OCI-LY7 (cell line): ENCODE measurements around the gene TUG1. TPM values are rescaled to one million over a fixed set of nuclear protein-coding genes. Genes with fewer than 3 reads are reported as not detected.

Source experiments
- BruUV-seq: library from RNA; stranded (reverse); fragments of 400-500 nt; replicated peaks from 2 replicates; lab custom pipeline; 2021; lab: Mats Ljungman, UMichigan
- CTCF ChIA-PET: fragments of 300-600 bp; sonication (Branson Sonifier 250); formaldehyde crosslinking; loops from one replicate; lab custom pipeline; 2022; ENCODE audit warnings: antibody characterized with exemption; ENCODE audit not compliant: unreplicated experiment; lab: Charles Lee
- POLR2A ChIA-PET: fragments of 300-600 bp; sonication (Branson Sonifier 250); formaldehyde crosslinking; loops from one replicate; lab custom pipeline; 2022; ENCODE audit warnings: antibody characterized with exemption; lab: Charles Lee
- DNase-seq: peaks from one replicate; pipeline ENCODE4 v3.0.0-alpha.2; 2015; ENCODE audit warnings: low spot score
- H2AFZ ChIP-seq: fragments of 200-600 bp; sonication (generic), shearing (Covaris generic); 2 replicates; pipeline ENCODE4 v1.6.1; 2014; ENCODE audit warnings: mild to moderate bottlenecking, antibody characterized with exemption, low read length, moderate library complexity
- H3K27ac ChIP-seq: fragments of 200-600 bp; sonication (generic); 2 replicates; pipeline ENCODE4 v1.5.1; 2014; ENCODE audit warnings: mixed run types, low read depth, mild to moderate bottlenecking, moderate library complexity, low read length, inconsistent platforms; ENCODE audit not compliant: poor library complexity, severe bottlenecking
- H3K36me3 ChIP-seq: fragments of 200-600 bp; sonication (generic); 2 replicates; pipeline ENCODE4 v1.6.1; 2014; ENCODE audit warnings: mild to moderate bottlenecking, antibody characterized with exemption, low read length, moderate library complexity, mixed read lengths; ENCODE audit not compliant: insufficient read depth
- H3K4me1 ChIP-seq: fragments of 200-600 bp; sonication (generic); 2 replicates; pipeline ENCODE4 v1.5.1; 2014; ENCODE audit warnings: mild to moderate bottlenecking, low read length; ENCODE audit not compliant: insufficient read depth, poor library complexity, severe bottlenecking
- H3K4me2 ChIP-seq: fragments of 200-600 bp; sonication (generic); 2 replicates; pipeline ENCODE4 v1.6.1; 2014; ENCODE audit warnings: mild to moderate bottlenecking, low read length
- H3K4me3 ChIP-seq: fragments of 200-600 bp; sonication (generic); 2 replicates; pipeline ENCODE4 v1.5.1; 2014; ENCODE audit warnings: mild to moderate bottlenecking, low read depth, low read length; ENCODE audit not compliant: poor library complexity, severe bottlenecking
- H3K79me2 ChIP-seq: fragments of 200-600 bp; sonication (generic); 2 replicates; pipeline ENCODE4 v1.6.1; 2016; ENCODE audit warnings: low read depth, mild to moderate bottlenecking, low read length, moderate library complexity, mixed read lengths; ENCODE audit not compliant: insufficient read depth
- H3K9me2 ChIP-seq: fragments of 200-600 bp; sonication (generic); 2 replicates; pipeline ENCODE4 v1.6.1; 2016; ENCODE audit warnings: mild to moderate bottlenecking, low read length, mixed read lengths; ENCODE audit not compliant: insufficient read depth
- H3K9me3 ChIP-seq: fragments of 200-600 bp; sonication (generic); 2 replicates; pipeline ENCODE4 v1.6.1; 2014; ENCODE audit warnings: mild to moderate bottlenecking, mixed run types, low read length, mixed read lengths
- H4K20me1 ChIP-seq: fragments of 200-600 bp; sonication (generic); 2 replicates; pipeline ENCODE4 v1.6.1; 2014; ENCODE audit warnings: mild to moderate bottlenecking, antibody characterized with exemption, low read length, moderate library complexity, mixed read lengths; ENCODE audit not compliant: insufficient read depth
- CTCF ChIP-seq: fragments of 200-600 bp; sonication (generic); conservative IDR thresholded peaks from 2 replicates; pipeline ENCODE4 v1.5.1; 2014; ENCODE audit warnings: mild to moderate bottlenecking, antibody characterized with exemption, low read length, moderate library complexity, mixed read lengths
- EZH2phosphoT487 ChIP-seq: fragments of 200-600 bp; sonication (generic); IDR thresholded peaks from 2 replicates; pipeline ENCODE4 v1.6.1; 2018; ENCODE audit warnings: low read depth, borderline replicate concordance, mild to moderate bottlenecking, mixed run types, antibody characterized with exemption, low read length, moderate library complexity, mixed read lengths
- intact Hi-C: fragments of 100-400 bp; cut with micrococcal nuclease; formaldehyde crosslinking; loops from one replicate; pipeline ENCODE4 v1.10.0; 2022; ENCODE audit not compliant: unreplicated experiment
- total RNA-seq, 2 experiments: library from RNA; depleted of rRNA in 1 of 2; stranded (reverse); fragments of >200 nt in 1 of 2; shearing (Covaris generic) in 1 of 2; gene quantifications; 2 replicates each; pipeline ENCODE4 v1.2.3, GENCODE V29; 2014 to 2022

TUG1 gene
- total RNA-seq, 2 experiments from 2014 or later: 70.3 to 109 TPM

DNA sequence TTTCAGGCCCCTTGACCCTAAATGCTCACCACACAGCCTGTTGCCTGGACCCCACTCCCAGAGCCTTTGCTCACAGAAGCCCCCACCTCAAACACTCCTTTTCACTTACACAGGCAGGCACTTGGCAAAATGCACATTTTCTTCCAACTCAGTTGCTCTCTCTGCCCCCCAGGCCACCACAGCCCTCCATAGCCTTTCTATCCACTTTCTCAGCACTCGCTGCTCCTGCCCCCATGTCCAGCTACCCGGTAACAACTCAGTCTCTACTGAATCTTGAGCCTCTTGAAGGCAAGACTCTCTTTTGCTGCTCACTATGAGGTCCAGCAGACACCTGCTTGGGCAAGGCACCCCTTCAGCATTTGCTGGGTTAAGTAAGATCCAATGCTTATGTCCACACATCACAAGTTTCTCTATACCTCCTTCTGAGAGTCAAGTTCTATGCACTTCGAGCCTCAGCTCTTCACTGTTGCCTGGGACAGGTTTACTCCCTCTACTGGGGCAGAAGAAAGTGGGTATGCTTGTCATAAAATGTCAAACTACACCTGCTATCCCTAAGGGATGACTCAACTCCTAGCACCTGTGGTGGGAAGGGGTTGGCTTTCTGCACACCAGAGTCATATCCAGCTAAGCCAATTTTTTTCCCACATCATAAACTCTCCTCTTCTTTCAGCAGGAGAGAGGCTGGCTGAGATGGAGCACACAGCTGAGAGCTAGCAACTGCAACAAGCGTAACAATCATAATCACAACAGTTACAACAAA, 37.3 kb upstream of the TUG1 start:
- intact Hi-C loops: no loop called here
- BruUV-seq: no TSS peak
- H3K4me2 ChIP-seq: no peak overlapping the region
- DNase-seq: no peak
- H3K9me2 ChIP-seq: no peaks in the 10 kb centered on the region
- no peaks in the 10 kb centered on the region for H3K79me2 ChIP-seq
- peaks cover 93% of the 10 kb centered on the region for H3K36me3 ChIP-seq
- H2AFZ ChIP-seq: no peak overlapping the region
- ChIA-PET CTCF (no interaction called here), POLR2A (interaction anchor here (0.5 kb wide), 1 partner anchor 273 kb away, joined by 7 read pairs; no protein-coding TSS in a partner anchor)
- no peak for TF ChIP-seq CTCF
- TF ChIP-seq EZH2phosphoT487: no peak
- H3K9me3 ChIP-seq: no peaks in the 10 kb centered on the region
- no peak overlapping the region for H3K4me3 ChIP-seq
- H4K20me1 ChIP-seq: no peaks in the 10 kb centered on the region
- no peak overlapping the region for H3K27ac ChIP-seq
- no peaks in the 10 kb centered on the region for H3K4me1 ChIP-seq

DNA sequence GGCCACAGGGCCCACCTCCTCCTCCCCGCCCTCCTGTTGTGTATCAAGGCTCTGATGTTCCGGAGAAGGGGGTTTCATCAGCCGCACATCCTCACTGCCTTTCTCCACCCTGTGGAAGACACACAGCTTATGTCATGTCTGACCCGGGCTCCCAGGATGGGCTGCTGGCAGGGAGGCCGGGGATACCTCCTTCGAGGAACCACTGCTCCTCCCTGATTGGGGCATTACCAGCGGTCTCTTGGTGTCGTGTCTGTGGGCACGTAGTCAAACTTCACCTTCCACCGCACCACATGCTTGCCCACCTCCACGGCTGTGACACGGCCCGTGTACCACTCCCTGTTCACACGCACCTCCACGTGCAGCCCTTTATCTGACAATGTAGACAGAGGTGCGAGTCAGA, 36.4 kb upstream of the TUG1 start:
- CTCF ChIA-PET: no interaction called here
- H2AFZ ChIP-seq: no peak overlapping the region
- no peaks in the 10 kb centered on the region for H3K9me2 ChIP-seq
- no peaks in the 10 kb centered on the region for H3K9me3 ChIP-seq
- BruUV-seq: no TSS peak
- no peaks in the 10 kb centered on the region for H3K4me1 ChIP-seq
- DNase-seq: no peak
- H3K36me3 ChIP-seq: peaks cover 94% of the 10 kb centered on the region
- H3K79me2 ChIP-seq: no peaks in the 10 kb centered on the region
- no peak overlapping the region for H3K4me3 ChIP-seq
- H3K4me2 ChIP-seq: no peak overlapping the region
- no peak for TF ChIP-seq CTCF
- no peak for TF ChIP-seq EZH2phosphoT487
- H4K20me1 ChIP-seq: no peaks in the 10 kb centered on the region
- POLR2A ChIA-PET: no interaction called here
- intact Hi-C loops: no loop called here
- no peak overlapping the region for H3K27ac ChIP-seq

- Histone ChIP-seq H2AFZ (no peak overlapping the region), H3K36me3 (peaks cover 92% of the 10 kb centered on the region), H4K20me1 (no peaks in the 10 kb centered on the region), H3K4me2 (no peak overlapping the region), H3K4me1 (no peaks in the 10 kb centered on the region), H3K4me3 (no peak overlapping the region), H3K9me3 (no peaks in the 10 kb centered on the region), H3K9me2 (no peaks in the 10 kb centered on the region), H3K27ac (no peak overlapping the region), H3K79me2 (no peaks in the 10 kb centered on the region)
- POLR2A ChIA-PET: no interaction called here
- BruUV-seq: no TSS peak
- CTCF ChIA-PET: no interaction called here
- no peak for TF ChIP-seq EZH2phosphoT487
- TF ChIP-seq CTCF: no peak
- DNase-seq: no peak
- intact Hi-C loops: no loop called here
Measured at GRCh38 chr22:30933457-30933856, 35.6 kb upstream of the TUG1 start.
